ENCODE measurements around the gene DIS3L2. TPM values are rescaled to one million over a fixed set of nuclear protein-coding genes. Genes with fewer than 3 reads are reported as not detected.

DIS3L2 gene
- total and polyA plus RNA-seq, 2 of the 4 experiments (the other 2 are of a cell fraction), result 14.7 to 19.2 TPM

GRCh38 chr2:232228332-232228731, 266.8 kb downstream of the DIS3L2 start:
- Histone ChIP-seq H4K20me1 (ENCODE audit: insufficient read depth, low read length) (0 out of 2 replicates have a peak, but pooled peaks cover 5% of the 10 kb centered on the region), H3K27me3 (ENCODE audit: control insufficient read depth, insufficient read depth, low read length) (no peaks in the 10 kb centered on the region), H2BK120ac (ENCODE audit: low read depth, low read length) (no peak overlapping the region), H3K36me3 (ENCODE audit: control insufficient read depth, insufficient read depth, low read length) (no peaks in the 10 kb centered on the region), H3K14ac (replicated peaks; ENCODE audit: low read depth, low read length) (no peak overlapping the region), H4K91ac (ENCODE audit: insufficient read depth, low read depth, low read length) (no peak overlapping the region), H2AK5ac (ENCODE audit: low read depth, low read length) (no peak overlapping the region), H2BK20ac (ENCODE audit: low read depth, low read length) (no peak overlapping the region), H3K4me3 (ENCODE audit: insufficient read depth, low read depth, low read length) (no peak overlapping the region), H2BK5ac (ENCODE audit: low read depth, low read length, poor library complexity, severe bottlenecking) (no peak overlapping the region), H3K18ac (ENCODE audit: low read depth, low read length) (no peak overlapping the region), H3K4me1 (ENCODE audit: control insufficient read depth, insufficient read depth, low read length) (no peaks in the 10 kb centered on the region), H3K9me1 (ENCODE audit: insufficient read depth, low read length) (peaks cover 4% of the 10 kb centered on the region; the same call in 1 of the 2 replicates), H4K8ac (ENCODE audit: low read depth in 2 of 2, low read length in 2 of 2) (no peak overlapping the region), H2AFZ (replicated peaks; ENCODE audit: low read length, poor library complexity) (no peak overlapping the region), H3K23ac (ENCODE audit: low read depth, low read length) (no peak overlapping the region), H2BK15ac (ENCODE audit: low read depth, low read length) (no peak overlapping the region), H3K4me2 (ENCODE audit: low read depth, low read length) (no peak overlapping the region), H3K9ac (ENCODE audit: low read depth, low read length) (no peak overlapping the region), H4K5ac (ENCODE audit: low read depth, low read length) (no peak overlapping the region), H3K56ac (ENCODE audit: extremely low read depth, insufficient read depth, low read length) (no peak overlapping the region), H3K79me1 (ENCODE audit: low read depth in 1 of 2, low read length in 2 of 2) (0 out of 4 replicates have a peak, but pooled peaks cover 0 to 5% of the 10 kb centered on the region in 2 experiments), H3K9me3 (ENCODE audit: control insufficient read depth, insufficient read depth, low read length) (no peaks in the 10 kb centered on the region), H3K4ac (ENCODE audit: low read depth, low read length) (no peak overlapping the region), H2AK9ac (replicated peaks; ENCODE audit: low read depth, low read length, poor library complexity) (no peak overlapping the region), H3K27ac (ENCODE audit: insufficient read depth, low read length) (no peak overlapping the region)
- DNase-seq (no peak), ATAC-seq (ENCODE audit: low read depth) (no peak)
- TF ChIP-seq FOS (IDR thresholded peaks at IDR 0.05; ENCODE audit: low read depth, low read length) (no peak), POLR2A (IDR thresholded peaks at IDR 0.05; ENCODE audit: low read depth, low read length) (no peak), CEBPB (IDR thresholded peaks at IDR 0.05; ENCODE audit: low read depth, low read length) (no peak)
- BruUV-seq (replicated peaks), result no TSS peak
- ChIA-PET CTCF (no interaction called here), POLR2A (ENCODE audit: unreplicated experiment) (no interaction called here)
- dilution Hi-C loops (cut with HindIII; ENCODE audit: low sequenced_read_pairs, unreplicated experiment) (no loop called here), intact Hi-C loops (cut with micrococcal nuclease) (no loop called here), in situ Hi-C loops (cut with MboI; ENCODE audit: low sequenced_read_pairs) (no loop called here)
- 100% methylated on average over 1 of the region's 4 CpGs; no CpG with 5 or more reads in 1 of the 2 experiments for WGBS, 2 experiments (ENCODE audit: extremely low coverage in 2 of 2, insufficient read length in 1 of 2)
